HG03103 (cell line): Measurements from ENCODE around the gene PAK1IP1.
"Not testable (repeated sequence)": the region's sequence is repeated elsewhere in the genome, so short reads cannot be mapped to it uniquely, and the experiment has no call there.

Experiments used
- ATAC-seq: cut with Tn5 transposase; IDR thresholded peaks from one replicate; pipeline ENCODE4 v1.9.1; 2021; ENCODE audit warnings: low read depth; ENCODE audit not compliant: unreplicated experiment

Gene PAK1IP1

DNA sequence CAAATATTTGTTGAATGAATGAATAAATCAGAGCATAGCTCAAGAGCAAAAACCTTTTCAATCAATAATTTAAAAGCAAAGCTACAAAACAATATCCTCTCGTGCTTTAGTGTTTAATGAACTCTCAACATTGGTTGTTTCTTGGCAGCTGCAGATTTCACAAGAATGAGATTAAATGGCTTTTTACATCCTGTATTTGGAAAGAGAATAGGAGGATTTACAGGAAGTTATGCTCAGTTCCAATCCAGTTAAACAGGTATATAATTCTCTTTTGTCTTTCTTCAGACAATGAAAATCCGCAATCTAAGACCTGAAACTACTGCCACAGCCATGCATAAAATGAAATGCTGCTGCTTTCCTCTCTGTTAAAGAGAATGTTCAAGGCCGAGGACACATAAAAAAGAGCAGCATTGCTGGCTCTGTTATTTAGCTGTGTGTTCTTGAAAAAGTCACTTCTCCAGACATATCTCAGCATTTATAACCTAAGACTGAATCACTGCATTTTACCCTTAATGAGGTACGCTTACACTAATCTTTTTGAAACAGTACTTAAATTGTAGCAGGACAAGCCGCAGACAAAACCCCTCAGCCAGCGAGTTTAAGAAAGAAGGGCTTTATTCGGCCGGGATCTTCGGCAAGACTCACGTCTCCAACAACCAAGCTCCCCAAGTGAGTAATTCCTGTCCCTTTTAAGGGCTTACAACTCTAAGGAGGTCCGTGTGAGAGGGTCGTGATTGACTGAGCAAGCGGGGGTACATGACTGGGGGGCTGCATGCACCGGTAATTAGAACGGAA lies 3.9 kb upstream of the PAK1IP1 start:
- no peak for ATAC-seq

DNA sequence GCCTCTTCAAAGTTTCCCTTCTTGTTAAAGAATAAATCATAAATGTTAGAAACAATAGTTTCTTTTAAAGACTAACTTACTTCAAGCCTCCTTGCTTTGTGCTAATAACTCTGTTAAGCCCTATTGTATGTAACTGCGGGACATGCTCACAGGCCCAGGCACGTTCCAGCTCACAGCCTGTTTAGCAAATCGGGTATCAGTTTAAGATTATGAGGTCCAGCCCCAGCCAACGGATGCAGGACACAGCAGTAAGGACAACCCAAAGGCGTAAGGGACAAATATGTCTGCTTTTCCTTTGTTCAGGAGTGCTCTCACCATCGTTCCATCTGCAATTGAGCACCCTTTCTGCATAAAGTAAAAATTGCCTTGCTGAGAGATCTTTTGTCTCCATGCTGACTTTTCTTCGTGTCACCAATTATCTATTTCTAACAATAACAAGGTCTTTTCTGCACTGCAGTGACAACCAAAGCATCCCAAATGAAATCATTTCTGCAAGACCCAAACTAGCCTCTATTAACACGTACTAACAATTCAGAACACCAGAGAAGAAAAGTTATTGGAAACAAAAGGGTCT lies 1.7 kb upstream of the PAK1IP1 start:
- ATAC-seq: no peak

DNA sequence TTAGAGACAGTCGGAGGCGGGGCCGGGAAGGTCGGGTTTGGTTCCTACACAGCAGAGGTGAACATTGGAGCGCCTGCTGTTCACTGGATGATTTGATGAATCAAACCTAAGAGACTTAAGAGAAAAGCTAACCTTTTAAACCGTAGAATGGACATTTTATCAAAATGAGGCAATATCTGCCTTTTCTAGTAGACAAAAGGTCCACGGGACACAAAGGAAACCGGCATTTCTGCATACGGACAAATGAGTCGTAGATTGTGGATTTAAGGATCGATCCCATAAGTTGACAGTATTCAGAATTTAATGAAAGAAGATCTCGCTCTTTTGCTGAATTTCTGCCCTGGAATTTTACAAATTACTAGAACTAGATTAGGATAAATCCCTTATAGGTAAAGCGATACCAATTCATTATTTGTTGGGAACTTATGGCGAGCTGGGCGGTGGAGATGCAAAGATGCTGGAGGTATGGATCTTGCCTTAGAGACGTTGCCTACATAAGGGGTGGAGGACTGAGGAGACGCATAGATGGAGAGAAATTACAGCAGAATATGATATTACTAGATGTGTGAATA lies 400 bp downstream of the PAK1IP1 start:
- ATAC-seq: no peak

DNA sequence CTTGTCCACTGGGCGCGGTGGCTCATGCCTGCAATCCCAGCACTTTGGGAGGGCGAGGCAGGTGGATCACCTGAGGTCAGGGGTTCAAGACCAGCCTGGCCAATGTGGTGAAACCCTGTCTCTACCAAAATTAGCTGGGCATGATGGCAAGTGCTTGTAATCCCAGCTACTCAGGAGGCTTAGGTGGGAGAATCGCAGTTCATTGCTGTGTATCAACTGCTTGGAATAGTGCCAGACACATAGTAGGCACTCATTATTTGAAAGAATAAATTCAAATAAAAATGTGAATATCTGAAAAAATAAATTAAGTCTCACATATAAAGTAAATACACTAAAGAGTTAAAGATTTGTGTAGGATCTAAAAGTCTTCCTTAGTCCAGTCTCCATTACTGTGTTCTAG lies 1.9 kb downstream of the PAK1IP1 start:
- no peak for ATAC-seq

DNA sequence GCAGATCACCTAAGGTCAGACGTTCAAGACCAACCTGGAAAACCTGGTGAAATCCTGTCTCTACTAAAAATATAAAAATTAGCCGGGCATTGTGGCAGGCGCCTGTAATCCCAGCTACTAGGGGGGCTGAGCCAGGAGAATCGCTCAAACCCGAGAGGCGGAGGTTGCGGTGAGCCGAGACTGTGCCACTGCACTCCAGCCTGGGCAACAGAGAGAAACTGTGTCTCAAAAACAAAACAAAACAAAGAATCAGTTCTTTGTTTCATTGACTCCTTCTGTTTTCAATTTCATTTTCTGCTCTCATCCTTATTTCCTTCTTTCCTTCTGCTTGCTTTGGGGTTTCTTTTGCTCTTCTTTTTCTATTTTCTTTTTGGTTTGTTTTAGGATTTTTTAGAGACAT lies 19.2 kb downstream of the PAK1IP1 start:
- no peak for ATAC-seq

DNA sequence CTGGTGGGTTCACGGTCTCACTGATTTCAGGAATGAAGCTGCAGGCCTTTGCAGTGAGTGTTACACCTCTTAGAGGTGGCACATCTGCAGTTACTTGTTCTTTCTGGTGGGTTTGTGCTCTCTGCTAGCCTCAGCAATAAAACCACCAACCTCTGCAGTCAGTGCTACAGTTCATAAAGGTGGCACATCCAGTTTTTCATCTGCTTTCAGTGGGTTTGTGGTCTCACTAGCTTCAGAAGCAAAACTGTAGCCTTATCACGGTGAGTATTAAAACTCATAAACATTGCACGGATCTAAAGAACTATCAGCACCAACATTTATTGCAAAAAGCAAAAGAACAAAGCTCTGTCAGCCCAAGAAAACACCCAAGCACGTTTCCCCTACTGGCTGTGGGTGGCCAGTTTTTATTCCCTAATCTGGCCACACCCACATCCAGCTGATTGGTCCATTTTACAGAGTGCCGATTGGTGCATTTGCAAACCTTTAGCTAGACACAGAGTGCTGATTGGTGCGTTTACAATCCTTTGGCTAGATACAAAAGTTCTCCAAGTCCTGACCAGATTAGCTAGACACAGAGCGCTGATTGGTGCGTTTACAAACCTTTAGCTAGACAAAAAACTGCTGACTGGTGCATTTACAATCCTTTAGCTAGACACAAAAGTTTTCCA lies 24.7 kb downstream of the PAK1IP1 start:
- ATAC-seq: no peak

DNA sequence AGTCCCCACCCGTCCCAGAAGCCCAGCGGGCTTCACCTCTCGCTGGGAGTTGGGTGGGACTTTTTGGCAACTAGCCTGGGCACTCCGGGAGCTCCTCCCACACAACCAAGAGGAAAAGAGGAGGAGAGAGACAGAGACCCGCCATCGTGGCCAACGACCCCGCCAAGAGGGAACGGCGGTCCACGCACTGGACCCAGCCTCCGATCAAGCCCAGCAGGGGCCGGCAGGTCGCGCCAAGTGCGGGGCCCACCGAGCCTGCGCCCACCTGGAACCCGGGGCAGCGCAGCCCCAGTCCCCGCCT lies 25.1 kb downstream of the PAK1IP1 start:
- ATAC-seq: no peak

DNA sequence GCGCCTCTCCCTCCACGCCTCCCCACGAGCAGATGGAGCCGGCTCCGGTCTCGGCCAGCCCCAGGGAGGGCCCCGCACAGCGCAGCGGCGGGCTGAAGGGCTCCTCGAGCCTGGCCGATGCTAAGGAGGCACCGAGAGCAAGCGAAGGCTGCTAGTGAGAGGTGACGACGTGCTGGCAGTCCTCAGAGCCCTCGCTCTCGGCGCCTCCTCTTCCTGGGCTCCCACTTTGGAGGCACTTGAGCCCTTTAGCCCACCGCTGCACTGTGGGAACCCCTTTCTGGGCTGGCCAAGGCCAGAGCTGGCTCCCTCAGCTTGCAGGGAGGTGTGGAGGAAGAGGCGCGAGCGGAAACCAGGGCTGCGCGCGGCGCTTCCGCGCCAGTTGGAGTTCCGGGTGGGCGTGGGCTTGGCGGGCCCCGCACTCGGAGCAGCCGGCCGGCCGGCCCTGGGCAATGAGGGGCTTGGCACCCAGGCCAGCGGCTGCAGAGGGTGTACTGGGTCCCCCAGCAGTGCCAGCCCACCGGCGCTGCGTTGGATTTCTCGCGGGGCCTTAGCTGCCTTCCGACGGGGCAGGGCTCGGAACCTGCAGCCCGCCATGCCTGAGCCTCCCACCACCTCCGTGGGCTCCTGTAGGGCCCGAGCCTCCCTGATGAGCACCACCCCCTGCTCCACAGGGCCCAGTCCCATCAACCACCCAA lies 25.6 kb downstream of the PAK1IP1 start:
- no peak for ATAC-seq

DNA sequence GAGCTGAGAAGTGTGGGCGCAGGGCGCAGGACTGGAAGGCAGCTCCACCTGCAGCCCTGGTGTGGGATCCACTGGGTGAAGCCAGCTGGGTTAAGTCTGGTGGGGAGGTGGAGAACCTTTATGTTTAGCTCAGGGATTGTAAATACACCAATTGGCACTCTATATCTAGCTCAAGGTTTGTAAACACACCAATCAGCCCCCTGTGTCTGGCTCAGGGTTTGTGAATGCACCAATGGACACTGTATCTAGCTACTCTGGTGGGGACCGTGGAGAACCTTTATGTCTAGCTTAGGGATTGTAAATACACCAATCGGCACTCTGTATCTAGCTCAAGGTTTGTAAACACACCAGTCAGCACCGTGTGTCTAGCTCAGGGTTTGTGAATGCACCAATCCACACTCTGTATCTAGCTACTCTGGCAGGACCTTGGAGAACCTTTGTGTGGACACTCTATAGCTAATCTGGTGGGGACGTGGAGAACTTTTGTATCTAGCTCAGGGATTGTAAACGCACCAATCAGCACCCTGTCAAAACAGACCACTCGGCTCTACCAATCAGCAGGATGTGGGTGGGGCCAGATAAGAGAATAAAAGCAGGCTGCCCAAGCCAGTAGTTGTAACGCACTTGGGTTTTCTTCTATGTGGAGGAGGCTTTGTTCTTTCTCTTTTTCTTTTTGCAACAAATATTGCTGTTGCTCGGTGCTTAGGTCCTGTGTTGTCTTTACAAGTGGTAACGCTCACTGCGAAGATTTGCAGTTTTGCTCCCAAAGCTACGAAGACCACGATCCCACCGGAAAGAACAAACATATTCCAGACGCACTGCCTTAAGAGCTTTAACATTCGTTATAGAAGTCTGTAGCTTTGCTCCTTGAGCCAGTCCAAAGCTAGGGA lies 26.4 kb downstream of the PAK1IP1 start:
- ATAC-seq: not testable (repeated sequence)

DNA sequence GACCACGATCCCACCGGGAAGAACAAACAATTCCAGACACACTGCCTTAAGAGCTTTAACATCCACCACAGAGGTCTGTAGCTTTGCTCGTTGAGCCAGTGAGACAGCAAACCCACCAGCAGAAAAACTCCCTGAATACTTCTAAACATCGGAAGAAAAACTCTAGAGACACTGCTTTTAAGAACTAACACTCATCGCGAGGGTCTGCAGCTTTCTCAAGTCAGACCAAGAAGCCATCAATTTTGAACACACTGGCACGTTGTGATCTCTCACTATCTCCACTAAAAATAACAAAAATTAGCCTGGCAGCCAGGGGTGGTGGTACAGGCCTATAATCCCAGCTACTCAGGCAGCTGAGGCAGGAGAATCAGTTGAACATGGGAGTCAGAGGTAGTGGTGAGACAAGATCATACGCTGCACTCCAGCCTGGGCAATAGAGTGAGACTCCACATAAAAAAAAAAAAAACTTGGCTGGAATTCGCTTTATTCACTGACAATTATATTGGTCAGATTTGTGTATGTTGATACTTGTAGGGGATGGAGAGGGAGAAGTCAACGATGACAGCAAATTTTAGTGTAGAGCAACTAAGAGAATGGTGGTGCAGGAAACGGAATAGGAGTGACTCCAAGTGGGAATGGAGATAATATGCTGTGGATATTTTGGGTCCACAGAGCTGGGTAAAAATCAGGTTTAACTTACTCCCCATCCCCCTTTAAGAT lies 27.2 kb downstream of the PAK1IP1 start:
- ATAC-seq: no peak

DNA sequence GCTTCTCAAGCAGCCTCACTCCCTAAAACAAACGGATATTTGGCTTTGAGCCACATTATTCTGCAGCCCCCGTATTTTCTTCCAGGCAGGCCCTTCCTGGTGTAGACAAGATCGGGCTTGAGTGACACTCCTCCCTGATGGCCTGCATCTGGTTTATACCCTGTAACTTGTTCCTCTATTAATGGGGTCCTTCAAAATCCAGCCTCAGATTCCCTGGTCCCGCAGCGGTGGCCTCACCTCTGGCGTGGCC lies 27.7 kb downstream of the PAK1IP1 start:
- no peak for ATAC-seq

DNA sequence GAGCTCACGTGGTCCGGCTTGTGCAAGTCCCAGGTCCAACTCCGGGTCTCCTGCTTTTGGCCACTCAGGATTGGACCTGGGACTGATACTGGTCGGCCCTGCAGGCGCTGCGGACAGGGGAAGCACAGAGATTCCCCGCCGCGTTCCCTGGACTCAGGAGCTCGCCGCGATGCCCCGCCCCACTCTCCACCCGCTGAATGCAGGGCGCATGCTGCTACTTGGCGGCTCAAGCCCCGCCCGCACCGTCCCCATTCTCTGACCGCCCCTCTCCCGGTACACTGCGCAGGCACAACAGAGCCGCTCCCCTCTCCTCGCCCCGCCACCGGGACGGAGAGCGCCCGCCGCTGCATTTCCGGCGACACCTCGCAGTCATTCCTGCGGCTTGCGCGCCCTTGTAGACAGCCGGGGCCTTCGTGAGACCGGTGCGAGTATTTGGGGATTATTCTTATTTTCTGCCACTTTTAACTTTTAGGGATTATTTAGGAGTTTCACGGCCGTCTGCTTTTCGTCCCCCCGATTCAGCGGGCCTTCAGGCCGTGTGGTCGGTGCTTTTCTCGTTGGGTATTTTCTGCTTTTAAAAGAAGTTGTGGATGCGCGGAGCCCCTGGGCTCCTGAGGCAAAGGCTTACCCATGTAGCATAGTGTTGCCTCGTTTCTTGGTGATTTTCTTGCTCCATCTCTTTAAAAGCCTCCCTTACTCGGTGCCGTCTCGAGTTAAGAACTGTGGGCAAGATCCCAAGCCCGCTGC lies 28.2 kb downstream of the PAK1IP1 start, which contains the start of gene TMEM14C:
Gene TMEM14C, plus strand, starts transcription at position 251 of the 747 bp plus-strand sequence. CDS start 1,544 bp downstream, outside the sequence.
- ATAC-seq: peak; percentile 98

DNA sequence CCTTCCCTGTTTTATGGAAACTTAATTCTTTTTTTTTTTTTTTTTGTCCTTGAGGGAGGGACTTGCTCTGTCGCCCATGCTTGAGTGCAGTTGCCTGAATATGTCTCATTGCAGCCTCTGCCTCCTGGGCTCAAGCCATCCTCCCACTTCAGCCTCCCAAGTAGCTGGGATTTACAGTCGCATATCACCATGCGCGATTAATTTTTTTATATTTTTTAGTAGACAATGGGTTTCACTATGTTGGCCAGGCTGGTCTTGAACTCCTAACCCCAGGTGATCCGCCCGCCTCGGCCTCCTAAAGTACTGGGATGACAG lies 28.8 kb downstream of the PAK1IP1 start:
- ATAC-seq: no peak

DNA sequence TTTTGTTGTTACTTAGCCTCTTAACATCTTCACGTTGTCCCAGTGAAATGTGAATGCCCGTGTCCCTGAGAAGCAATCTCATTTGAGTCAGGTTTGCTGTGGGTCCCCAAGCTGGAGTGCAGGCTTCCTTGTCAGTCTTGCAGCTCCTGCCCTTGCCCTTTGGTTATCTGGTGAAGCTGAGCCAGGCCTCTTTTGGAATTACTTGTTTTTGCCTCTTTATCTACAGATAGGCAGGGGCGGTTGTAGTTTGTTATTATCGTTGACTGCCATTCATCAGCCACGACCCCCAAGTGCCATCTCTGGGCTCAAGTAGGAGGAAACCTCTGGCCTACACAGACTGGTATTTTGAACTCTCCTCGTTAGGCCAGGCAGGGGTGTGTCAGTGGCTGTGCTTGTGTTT lies 30.3 kb downstream of the PAK1IP1 start:
- no peak for ATAC-seq

DNA sequence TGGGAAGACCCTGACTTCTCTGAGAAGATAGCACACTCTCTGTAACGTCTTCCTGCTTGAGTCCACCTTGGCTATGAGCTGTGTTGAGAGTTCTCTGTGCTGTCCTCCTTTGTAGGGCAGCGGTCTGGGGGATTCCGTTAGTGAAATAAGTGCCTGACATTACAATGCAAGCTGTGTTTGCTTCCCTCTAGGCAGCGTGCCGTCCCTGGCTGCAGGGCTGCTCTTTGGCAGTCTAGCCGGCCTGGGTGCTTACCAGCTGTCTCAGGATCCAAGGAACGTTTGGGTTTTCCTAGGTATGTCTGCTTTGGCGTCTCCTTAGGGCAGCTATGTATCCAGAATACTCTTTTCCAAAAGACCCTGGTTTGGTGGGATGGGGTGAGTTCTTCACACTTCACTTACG lies 30.9 kb downstream of the PAK1IP1 start:
- ATAC-seq: no peak

DNA sequence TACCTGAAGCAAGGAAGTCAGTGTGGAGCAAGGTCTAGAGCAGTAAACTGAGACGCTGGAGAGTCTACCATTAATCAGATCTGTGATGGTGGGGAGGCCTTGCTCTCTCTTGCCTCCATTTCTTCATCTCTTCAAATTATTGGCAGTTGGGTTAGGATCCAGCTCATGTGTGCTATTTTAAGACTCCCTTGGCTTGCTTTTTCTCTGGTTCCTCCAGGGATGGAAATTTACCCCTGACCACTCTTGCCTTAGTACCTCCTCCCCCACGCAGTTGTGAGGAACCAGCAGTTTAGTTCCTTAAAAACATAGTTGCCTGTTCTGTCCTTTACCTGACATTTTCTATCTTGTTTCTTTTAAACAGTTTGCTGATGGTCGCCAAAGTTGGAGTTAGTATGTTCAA lies 35.5 kb downstream of the PAK1IP1 start:
- ATAC-seq: no peak

DNA sequence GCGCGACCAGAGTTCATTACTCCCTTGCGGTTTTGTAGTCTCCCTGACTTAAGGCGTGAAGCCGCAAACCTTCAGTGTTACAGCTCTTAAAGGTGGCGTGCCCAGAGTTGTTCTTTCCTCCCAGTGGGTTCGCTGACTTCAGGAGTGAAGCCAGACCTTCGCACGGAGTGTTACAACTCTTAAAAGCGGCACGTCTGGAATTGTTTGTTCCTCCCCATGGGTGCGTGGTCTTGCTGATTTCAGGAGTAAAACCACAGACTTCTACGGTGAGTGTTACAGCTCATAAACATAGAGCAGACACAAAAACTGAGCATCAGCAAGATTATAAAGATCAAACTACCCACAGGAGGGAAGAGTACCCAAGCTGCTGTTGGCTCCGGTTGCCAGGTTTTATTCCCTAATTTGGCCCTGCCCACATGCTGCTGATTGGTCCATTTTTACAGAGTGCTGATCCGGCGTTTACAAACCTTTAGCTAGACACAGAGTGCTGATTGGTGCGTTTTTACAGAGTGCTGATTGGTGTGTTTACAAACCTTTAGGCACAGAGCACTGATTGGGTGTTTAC lies 38.5 kb downstream of the PAK1IP1 start:
- ATAC-seq: no peak

DNA sequence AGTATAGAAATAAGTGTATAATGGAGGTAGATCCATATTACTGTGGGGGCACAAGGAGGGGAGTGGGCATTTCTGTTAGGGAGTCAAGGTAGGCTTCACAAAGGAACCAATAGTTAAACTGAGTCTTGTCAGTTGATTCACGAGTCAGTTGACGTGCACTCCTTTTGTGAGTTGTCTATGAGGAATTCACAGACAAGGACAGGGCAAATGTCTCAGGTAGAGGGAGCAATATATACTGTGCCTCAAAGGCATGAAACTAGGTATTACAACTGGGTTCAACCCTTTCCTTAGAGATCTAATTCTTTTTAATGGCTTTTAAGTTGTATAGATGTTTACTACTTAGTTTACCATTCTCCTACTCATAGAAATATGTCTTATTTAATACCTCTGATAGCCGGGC lies 39.1 kb downstream of the PAK1IP1 start:
- no peak for ATAC-seq

DNA sequence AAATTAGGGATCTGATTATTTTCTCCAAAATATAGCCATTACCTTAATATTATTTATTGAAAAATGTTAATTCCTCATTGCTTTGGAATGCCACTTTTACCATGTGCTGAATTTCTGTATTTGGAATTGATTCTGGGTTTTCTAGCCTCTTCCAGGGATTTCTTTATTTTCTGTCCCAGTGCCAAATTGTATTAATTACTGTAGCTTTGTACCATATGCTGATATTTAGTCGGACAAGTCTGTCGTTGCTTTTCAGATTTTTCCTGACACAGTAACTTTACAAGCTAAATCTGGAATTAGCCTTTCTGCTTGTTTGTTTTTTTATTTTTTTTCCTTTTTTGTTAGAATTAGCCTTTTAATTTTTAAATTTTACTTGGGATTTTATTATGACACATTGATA lies 42.0 kb downstream of the PAK1IP1 start:
- no peak for ATAC-seq
